Inflammatory macrophage treated with lipopolysaccharide for 1 hour (primary cell): Measurements from ENCODE around the gene GCAT.
A peak's percentile ranks its signal among the peaks of the same experiment; 100 is the strongest.

Source experiments
- DNase-seq, 2 donors: peaks; one replicate each; pipeline ENCODE4 v3.0.0-alpha.2; 2020 to 2022

GCAT gene

GRCh38 chr22:37846433-37846832, 38.7 kb downstream of the GCAT start:
- DNase-seq: no peak

- peak; percentile 4 to 24 for DNase-seq
These were observed 40.9 kb downstream of the GCAT start for GRCh38 chr22:37848587-37849088.

- DNase-seq: peak; percentile 86 to 91
These were observed 41.5 kb downstream of the GCAT start, which contains the start of gene EIF3L for GRCh38 chr22:37849089-37849751. Gene EIF3L (plus strand): TSS chr22:37849419. CDS start chr22:37849450, 31 bp downstream.

- DNase-seq: no peak
These were observed 43.1 kb downstream of the GCAT start for GRCh38 chr22:37850801-37851200.

GRCh38 chr22:37852418-37852817, 44.7 kb downstream of the GCAT start:
- no peak for DNase-seq

- DNase-seq: no peak
These were observed 47.2 kb downstream of the GCAT start for GRCh38 chr22:37854946-37855345.

- DNase-seq: no peak
These were observed 47.7 kb downstream of the GCAT start for GRCh38 chr22:37855462-37855861.

GRCh38 chr22:37860796-37861421, 53.2 kb downstream of the GCAT start:
- no peak for DNase-seq

- no peak for DNase-seq
These were observed 55.0 kb downstream of the GCAT start for GRCh38 chr22:37862570-37863325.

GRCh38 chr22:37865510-37865909, 57.8 kb downstream of the GCAT start:
- DNase-seq: no peak
